Ascending aorta (tissue), 2 donors: Measurements from ENCODE around the gene RNF220. TPM values are rescaled to one million over a fixed set of nuclear protein-coding genes. Genes with fewer than 3 reads are reported as not detected.
A peak's percentile ranks its signal among the peaks of the same experiment; 100 is the strongest.

ENCODE experiments used
- DNase-seq, 2 donors: peaks; one replicate each; pipeline ENCODE4 v3.0.0-alpha.2; 2019; ENCODE audit warnings: low spot score in 2 of 2
- H3K27ac ChIP-seq, 2 donors: fragments of 200-600 bp; sonication (generic); one replicate each; pipeline ENCODE4 v1.5.1; 2016 to 2017; ENCODE audit warnings: mild to moderate bottlenecking in 1 of 2
- H3K27me3 ChIP-seq: fragments of 200-600 bp; sonication (generic); one replicate; pipeline ENCODE4 v1.5.1; 2017
- H3K36me3 ChIP-seq, 2 donors: fragments of 200-600 bp; sonication (generic); one replicate each; pipeline ENCODE4 v1.5.1; 2016
- H3K4me1 ChIP-seq, 2 donors: fragments of 200-600 bp; sonication (generic); one replicate each; pipeline ENCODE4 v1.5.1; 2016 to 2017; ENCODE audit warnings: mild to moderate bottlenecking in 1 of 2
- H3K4me3 ChIP-seq, 2 donors: fragments of 200-600 bp; sonication (generic); one replicate each; pipeline ENCODE4 v1.5.1; 2016 to 2017; ENCODE audit warnings: mild to moderate bottlenecking in 1 of 2
- H3K9me3 ChIP-seq, 2 donors: fragments of 200-600 bp; sonication (generic); one replicate each; pipeline ENCODE4 v1.5.1; 2016
- intact Hi-C: fragments of 100-400 bp; cut with DNase I; formaldehyde crosslinking; loops from one replicate; pipeline ENCODE4 v1.15.1; 2023
- total RNA-seq: library from RNA; depleted of rRNA; stranded (reverse); fragments of >200 nt; gene quantifications from one replicate; pipeline ENCODE4 v1.1.0, GENCODE V29; 2016
- TF ChIP-seq, protein P1 (sequence below), 3 experiments: fragments of 200-600 bp in 2 of 3; fragments of 450-650 bp in 1 of 3; sonication (generic) in 2 of 3; IDR thresholded peaks; one replicate each; pipeline ENCODE4 v1.5.1; 2016 to 2019; ENCODE audit warnings: antibody characterized with exemption in 3 of 3, mild to moderate bottlenecking in 1 of 3, moderate library complexity in 1 of 3

RNF220 gene
- total RNA-seq, 1 donor from 2014 or later: 54.8 TPM

DNA sequence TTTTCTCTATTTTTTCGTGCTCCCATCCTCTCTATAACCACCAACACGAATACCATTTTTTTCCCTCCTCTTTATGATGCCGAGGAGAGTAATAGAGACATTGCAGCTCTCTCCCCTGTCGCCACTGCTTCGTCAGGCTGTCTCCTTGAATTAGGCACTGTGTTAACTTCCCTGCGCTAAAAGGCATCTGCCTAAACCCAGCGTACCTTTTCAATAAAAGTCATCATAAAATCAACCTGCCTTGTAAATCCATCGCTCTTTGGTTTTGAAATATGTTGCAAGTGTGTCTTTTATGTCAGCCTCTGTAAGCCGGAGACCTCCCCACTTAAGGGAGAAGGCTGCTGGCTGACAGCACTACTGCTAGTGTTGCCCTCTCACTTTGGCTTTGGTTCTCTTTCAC lies 8.7 kb downstream of the RNF220 start:
- H3K27me3 ChIP-seq: peaks cover 47% of the 10 kb centered on the region
- H3K36me3 ChIP-seq: no peaks in the 10 kb centered on the region
- no peak overlapping the region for H3K4me3 ChIP-seq
- DNase-seq: no peak
- no peaks in the 10 kb centered on the region for H3K9me3 ChIP-seq
- intact Hi-C loops: no loop called here
- TF ChIP-seq, protein P1, sequence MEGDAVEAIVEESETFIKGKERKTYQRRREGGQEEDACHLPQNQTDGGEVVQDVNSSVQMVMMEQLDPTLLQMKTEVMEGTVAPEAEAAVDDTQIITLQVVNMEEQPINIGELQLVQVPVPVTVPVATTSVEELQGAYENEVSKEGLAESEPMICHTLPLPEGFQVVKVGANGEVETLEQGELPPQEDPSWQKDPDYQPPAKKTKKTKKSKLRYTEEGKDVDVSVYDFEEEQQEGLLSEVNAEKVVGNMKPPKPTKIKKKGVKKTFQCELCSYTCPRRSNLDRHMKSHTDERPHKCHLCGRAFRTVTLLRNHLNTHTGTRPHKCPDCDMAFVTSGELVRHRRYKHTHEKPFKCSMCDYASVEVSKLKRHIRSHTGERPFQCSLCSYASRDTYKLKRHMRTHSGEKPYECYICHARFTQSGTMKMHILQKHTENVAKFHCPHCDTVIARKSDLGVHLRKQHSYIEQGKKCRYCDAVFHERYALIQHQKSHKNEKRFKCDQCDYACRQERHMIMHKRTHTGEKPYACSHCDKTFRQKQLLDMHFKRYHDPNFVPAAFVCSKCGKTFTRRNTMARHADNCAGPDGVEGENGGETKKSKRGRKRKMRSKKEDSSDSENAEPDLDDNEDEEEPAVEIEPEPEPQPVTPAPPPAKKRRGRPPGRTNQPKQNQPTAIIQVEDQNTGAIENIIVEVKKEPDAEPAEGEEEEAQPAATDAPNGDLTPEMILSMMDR (IDR thresholded peaks at IDR 0.05): no peak
- peaks cover 7 to 9% of the 10 kb centered on the region in 2 donors for H3K4me1 ChIP-seq
- no peak overlapping the region for H3K27ac ChIP-seq

DNA sequence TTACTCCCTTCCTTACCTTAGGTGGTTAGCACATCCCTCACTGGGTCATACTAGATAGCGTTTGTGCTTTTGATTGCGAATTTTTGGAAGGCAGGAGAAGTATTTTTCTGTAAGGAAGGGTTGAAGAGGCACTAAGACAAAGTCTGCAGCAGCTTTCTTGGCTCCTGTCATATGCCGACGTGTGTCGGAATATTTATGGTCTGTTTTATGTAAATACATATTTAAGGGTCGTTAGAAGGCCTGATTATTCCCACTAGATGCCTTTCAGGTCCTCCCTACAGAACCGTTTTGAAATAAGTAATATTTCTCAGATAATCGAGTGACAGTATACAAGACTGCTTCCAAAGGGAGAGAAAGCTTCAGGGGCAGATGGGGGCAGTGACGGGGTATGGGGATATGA lies 10.0 kb downstream of the RNF220 start:
- no peaks in the 10 kb centered on the region for H3K36me3 ChIP-seq
- peaks cover 7 to 9% of the 10 kb centered on the region in 2 donors for H3K4me1 ChIP-seq
- intact Hi-C loops: no loop called here
- H3K9me3 ChIP-seq: no peaks in the 10 kb centered on the region
- H3K4me3 ChIP-seq: no peak overlapping the region
- TF ChIP-seq, protein P1 (IDR thresholded peaks at IDR 0.05): no peak
- H3K27ac ChIP-seq: no peak overlapping the region
- peaks cover 44% of the 10 kb centered on the region for H3K27me3 ChIP-seq
- DNase-seq: no peak

DNA sequence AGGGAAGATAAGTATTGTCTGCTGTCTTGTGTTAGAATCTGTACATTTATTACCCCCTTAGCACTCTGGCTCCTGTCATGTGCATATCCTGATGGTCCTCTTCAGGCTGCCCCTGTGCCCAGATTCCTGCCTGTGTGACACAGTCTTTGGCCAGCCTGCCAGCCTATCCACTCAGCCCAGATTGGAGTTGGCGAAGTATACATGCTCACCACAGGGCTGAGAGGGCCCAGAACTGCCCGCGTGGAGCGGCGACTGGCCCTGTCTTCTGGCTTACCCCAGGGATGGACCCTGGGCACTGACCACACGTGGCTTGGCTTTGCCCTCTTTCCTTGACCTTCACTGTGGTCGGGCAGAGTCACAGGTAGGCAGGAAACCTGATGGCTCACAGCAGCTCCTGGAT lies 11.4 kb downstream of the RNF220 start:
- Histone ChIP-seq H3K4me1 (peaks cover 7 to 9% of the 10 kb centered on the region in 2 donors), H3K36me3 (no peaks in the 10 kb centered on the region), H3K4me3 (no peak overlapping the region), H3K9me3 (no peaks in the 10 kb centered on the region), H3K27me3 (peaks cover 42% of the 10 kb centered on the region), H3K27ac (no peak overlapping the region)
- intact Hi-C loops: no loop called here
- TF ChIP-seq, protein P1 (IDR thresholded peaks at IDR 0.05): no peak
- DNase-seq: no peak

DNA sequence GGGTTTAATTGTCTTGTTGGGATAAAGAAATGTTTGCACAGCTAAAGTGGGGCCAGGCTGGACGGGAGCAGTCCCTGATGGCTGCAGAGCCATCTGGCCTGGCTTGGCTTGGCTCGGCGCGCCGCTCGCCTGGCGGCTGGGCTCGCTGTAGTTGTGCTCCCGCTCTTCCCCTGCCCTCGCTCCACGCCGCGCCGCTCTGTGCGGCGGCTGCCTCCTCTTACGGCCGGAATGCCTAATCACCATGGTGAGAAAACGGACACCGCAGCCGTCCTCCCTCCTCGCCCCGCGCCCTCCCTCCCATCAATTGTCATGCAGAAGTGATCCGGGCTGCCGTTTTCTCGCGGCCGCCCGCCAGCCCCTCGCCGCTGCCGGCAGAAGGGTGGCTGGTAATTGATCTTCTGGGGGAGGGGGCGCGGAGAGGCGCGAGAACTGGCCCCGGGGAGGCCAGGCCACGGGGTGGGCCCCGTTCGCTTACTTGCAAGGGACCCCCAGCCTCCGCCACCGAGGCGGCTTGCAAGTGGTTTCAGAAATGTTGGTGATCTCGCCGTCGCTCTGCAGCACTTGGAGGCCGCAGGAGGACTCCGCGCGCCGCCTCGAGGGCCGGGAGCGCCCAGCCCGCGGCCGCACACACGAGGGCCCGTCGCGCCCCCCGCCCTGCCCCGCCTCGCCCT lies 12.4 kb downstream of the RNF220 start:
- intact Hi-C loops: no loop called here
- Histone ChIP-seq H3K4me3 (peak overlapping the region; percentile 25 to 48), H3K27me3 (peaks cover 37% of the 10 kb centered on the region)

DNA sequence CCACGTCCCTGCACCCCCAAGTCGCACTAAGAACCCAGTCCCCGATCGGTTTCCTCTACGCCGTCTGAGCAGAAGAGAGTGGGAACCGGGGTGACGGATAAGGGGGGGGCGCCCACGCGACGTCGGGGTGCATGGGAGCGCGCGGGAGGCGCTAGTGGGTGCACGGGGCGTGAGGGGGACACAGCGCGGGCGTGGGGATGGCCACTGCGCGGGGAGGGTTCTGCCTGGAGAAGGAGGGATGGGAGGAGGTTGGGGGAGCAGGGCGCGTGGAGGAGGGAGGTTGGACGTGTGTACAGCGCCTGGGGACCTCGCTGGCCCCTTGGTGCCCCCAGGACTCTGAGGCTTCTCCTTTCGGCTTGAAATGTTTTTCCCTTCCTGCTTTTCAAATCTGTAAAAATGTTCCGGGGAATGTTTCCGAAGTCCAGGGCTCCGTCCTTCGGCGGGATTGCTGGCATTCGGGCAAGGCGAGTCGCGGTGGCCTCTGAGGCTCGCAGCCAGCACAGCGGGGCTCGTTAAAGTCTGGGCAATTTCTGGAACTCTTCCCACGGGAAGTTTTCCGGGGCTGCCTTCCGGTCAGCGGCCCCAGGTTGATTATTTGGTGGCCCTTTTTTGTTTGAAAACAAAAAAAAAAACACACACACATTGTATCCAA lies 13.1 kb downstream of the RNF220 start:
- peak overlapping the region; percentile 25 to 48 for H3K4me3 ChIP-seq
- intact Hi-C loops: no loop called here
- no peak for DNase-seq
- peaks cover 33% of the 10 kb centered on the region for H3K27me3 ChIP-seq
- no peaks in the 10 kb centered on the region for H3K36me3 ChIP-seq
- TF ChIP-seq, protein P1 (IDR thresholded peaks at IDR 0.05): no peak
- no peaks in the 10 kb centered on the region for H3K9me3 ChIP-seq
- peaks cover 7 to 9% of the 10 kb centered on the region in 2 donors for H3K4me1 ChIP-seq
- H3K27ac ChIP-seq: no peak overlapping the region

More for the DNA sequence above, 12.4 kb downstream of the RNF220 start:
- Histone ChIP-seq H3K36me3 (no peaks in the 10 kb centered on the region), H3K27ac (no peak overlapping the region), H3K9me3 (no peaks in the 10 kb centered on the region), H3K4me1 (peaks cover 7 to 9% of the 10 kb centered on the region in 2 donors)
- TF ChIP-seq, protein P1 (IDR thresholded peaks at IDR 0.05): no peak
- peak in 1 of 2 donors; percentile 69 for DNase-seq
